Fibroblast of lung (primary cell): Measurements from ENCODE around the gene RGS18. TPM values are rescaled to one million over a fixed set of nuclear protein-coding genes. Genes with fewer than 3 reads are reported as not detected.

Experiments used
- DNase-seq, 2 donors: peaks; one replicate each; pipeline versions ENCODE4 v3.0.0 to v3.0.0-alpha.2; 2010; ENCODE audit warnings: low read depth in 2 of 2
- H2AFZ ChIP-seq: 2 replicates; pipeline ENCODE4 v1.5.1; 2012; ENCODE audit warnings: low read length, control low read depth, inconsistent platforms
- H3K27ac ChIP-seq: 2 replicates; pipeline ENCODE4 v1.5.1; 2011; ENCODE audit warnings: low read length, control low read depth; ENCODE audit not compliant: insufficient read depth
- H3K27me3 ChIP-seq: 2 replicates; pipeline ENCODE4 v1.5.1; 2011; ENCODE audit warnings: mild to moderate bottlenecking, low read length; ENCODE audit not compliant: control insufficient read depth, insufficient read depth
- H3K36me3 ChIP-seq: 2 replicates; pipeline ENCODE4 v1.5.1; 2011; ENCODE audit warnings: low read length; ENCODE audit not compliant: control insufficient read depth, insufficient read depth
- H3K4me1 ChIP-seq: 2 replicates; pipeline ENCODE4 v1.5.1; 2011; ENCODE audit warnings: low read length; ENCODE audit not compliant: control insufficient read depth, insufficient read depth; ENCODE audit errors: extremely low read depth
- H3K4me2 ChIP-seq: 2 replicates; pipeline ENCODE4 v1.5.1; 2011; ENCODE audit warnings: low read length, control low read depth; ENCODE audit not compliant: insufficient read depth; ENCODE audit errors: extremely low read depth
- H3K4me3 ChIP-seq, 4 experiments: fragments of 200-600 bp in 1 of 4; sonication (generic) in 1 of 4; replicated peaks in 1 of 4; 2 replicates each; pipeline ENCODE4 v1.5.1; 2011 to 2016; ENCODE audit warnings: low read length in 4 of 4, low read depth in 3 of 4, mild to moderate bottlenecking in 3 of 4, control low read depth in 2 of 4, inconsistent platforms in 1 of 4, mixed read lengths in 1 of 4; ENCODE audit not compliant: insufficient read depth in 1 of 4; ENCODE audit errors: control extremely low read depth in 1 of 4
- H3K79me2 ChIP-seq: 2 replicates; pipeline ENCODE4 v1.5.1; 2012; ENCODE audit warnings: mild to moderate bottlenecking, low read length, inconsistent platforms; ENCODE audit not compliant: control insufficient read depth, insufficient read depth
- H3K9ac ChIP-seq: 2 replicates; pipeline ENCODE4 v1.5.1; 2011; ENCODE audit warnings: mild to moderate bottlenecking, low read length, control low read depth; ENCODE audit not compliant: insufficient read depth
- H3K9me3 ChIP-seq: 2 replicates; pipeline ENCODE4 v1.5.1; 2012; ENCODE audit warnings: low read depth, low read length; ENCODE audit not compliant: control insufficient read depth, insufficient read depth
- H4K20me1 ChIP-seq: 2 replicates; pipeline ENCODE4 v1.5.1; 2011; ENCODE audit warnings: low read length; ENCODE audit not compliant: control insufficient read depth, insufficient read depth; ENCODE audit errors: extremely low read depth
- CTCF ChIP-seq, 2 donors: IDR thresholded peaks in 1 of 2; conservative IDR thresholded peaks in 1 of 2; 1 replicate in 1 of 2; 2 replicates in 1 of 2; pipeline ENCODE4 v1.5.1; 2011 to 2012; ENCODE audit warnings: low read length in 2 of 2, control low read depth in 1 of 2, inconsistent platforms in 1 of 2, low read depth in 1 of 2, mild to moderate bottlenecking in 1 of 2
- EZH2 ChIP-seq: IDR thresholded peaks from 2 replicates; pipeline ENCODE4 v1.5.1; 2012; ENCODE audit warnings: low read length, control low read depth, mild to moderate bottlenecking; ENCODE audit errors: missing control alignments
- polyA plus RNA-seq, 2 donors: library from polyadenylated mRNA; depleted of rRNA in 1 of 2; stranded (reverse) in 1 of 2; unstranded in 1 of 2; fragments of >200 nt; gene quantifications; 2 replicates each; pipeline ENCODE4 v1.2.1, GENCODE V29; 2011 to 2012; ENCODE audit warnings: missing spikeins in 1 of 2
- total RNA-seq: library from RNA; depleted of rRNA; stranded (reverse); fragments of >200 nt; gene quantifications from 2 replicates; pipeline ENCODE4 v1.2.1, GENCODE V29; 2014

RGS18 gene
- total and polyA plus RNA-seq, 2 donors (not counting 1 experiment from before 2014, with no cell fraction given) = 0.17 TPM; not detected in 1

- no peaks in the 10 kb centered on the region for H3K27me3 ChIP-seq
- H4K20me1 ChIP-seq = no peaks in the 10 kb centered on the region
- H2AFZ ChIP-seq = no peak overlapping the region
- H3K27ac ChIP-seq = no peak overlapping the region
- no peak overlapping the region for H3K9ac ChIP-seq
- no peaks in the 10 kb centered on the region for H3K79me2 ChIP-seq
- H3K36me3 ChIP-seq = no peaks in the 10 kb centered on the region
- H3K9me3 ChIP-seq = no peaks in the 10 kb centered on the region
- no peaks in the 10 kb centered on the region for H3K4me1 ChIP-seq
- no peak overlapping the region for H3K4me3 ChIP-seq
- DNase-seq = no peak
- no peak overlapping the region for H3K4me2 ChIP-seq
- no peak for TF ChIP-seq EZH2
These were observed 1.5 kb downstream of the RGS18 start for GRCh38 chr1:192159781-192160180.

DNA sequence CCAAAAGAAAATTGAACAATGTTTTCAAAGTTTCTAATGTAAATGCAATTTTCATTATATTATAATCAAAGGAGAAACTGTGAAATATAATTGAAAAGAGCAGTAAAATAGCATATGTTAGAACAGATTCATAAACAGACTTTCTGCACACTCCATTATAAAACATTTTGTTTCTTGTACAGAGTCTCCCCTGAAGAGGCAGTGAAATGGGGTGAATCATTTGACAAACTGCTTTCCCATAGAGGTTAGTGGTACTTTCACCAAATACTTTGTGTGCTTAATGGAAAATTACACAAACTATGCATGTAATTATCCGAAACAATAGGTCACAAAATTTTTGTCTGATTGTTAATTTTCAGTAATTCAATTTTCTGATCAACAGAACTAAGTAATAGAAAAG lies 1.9 kb downstream of the RGS18 start:
- peak in 1 of 2 donors; percentile 12 for DNase-seq
- H3K4me3 ChIP-seq = no peak overlapping the region
- no peak overlapping the region for H3K9ac ChIP-seq
- H3K4me1 ChIP-seq = no peaks in the 10 kb centered on the region
- no peaks in the 10 kb centered on the region for H3K36me3 ChIP-seq
- no peaks in the 10 kb centered on the region for H4K20me1 ChIP-seq
- H3K27me3 ChIP-seq = no peaks in the 10 kb centered on the region
- TF ChIP-seq CTCF (conservative IDR thresholded peaks at IDR 0.05 in 1 of 2, IDR thresholded peaks at IDR 0.05 in 1 of 2; ENCODE audit: low read depth in 1 of 2, low read length in 2 of 2) = no peak
- no peak for TF ChIP-seq EZH2
- H2AFZ ChIP-seq = no peak overlapping the region
- H3K4me2 ChIP-seq = no peak overlapping the region
- no peak overlapping the region for H3K27ac ChIP-seq
- no peaks in the 10 kb centered on the region for H3K9me3 ChIP-seq
- H3K79me2 ChIP-seq = no peaks in the 10 kb centered on the region

DNA sequence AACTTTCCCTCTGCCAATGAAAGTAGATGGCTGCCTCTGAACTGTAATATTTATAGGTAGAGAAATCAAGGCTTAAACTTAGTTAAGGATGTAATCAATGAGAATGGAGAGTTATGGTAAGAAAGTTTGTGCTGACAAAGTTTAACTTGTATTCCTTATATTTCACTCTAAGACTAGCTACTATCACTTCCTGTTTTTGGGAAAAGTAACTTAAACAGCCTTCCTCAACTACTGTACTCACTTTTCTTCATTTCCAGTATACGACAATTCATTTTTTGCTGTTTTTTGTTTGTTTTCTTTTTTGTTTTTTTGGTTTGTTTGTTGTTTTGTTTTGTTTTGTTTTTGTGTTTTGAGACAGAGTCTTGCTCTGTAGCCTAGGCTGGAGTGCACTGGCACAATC lies 3.7 kb downstream of the RGS18 start:
- H3K4me3 ChIP-seq = no peak overlapping the region
- TF ChIP-seq EZH2 (no peak), CTCF (conservative IDR thresholded peaks at IDR 0.05 in 1 of 2, IDR thresholded peaks at IDR 0.05 in 1 of 2; ENCODE audit: low read depth in 1 of 2, low read length in 2 of 2) (no peak)
- no peaks in the 10 kb centered on the region for H4K20me1 ChIP-seq
- no peak overlapping the region for H3K9ac ChIP-seq
- H3K4me2 ChIP-seq = no peak overlapping the region
- DNase-seq = no peak
- H3K79me2 ChIP-seq = no peaks in the 10 kb centered on the region
- H3K9me3 ChIP-seq = no peaks in the 10 kb centered on the region
- H3K4me1 ChIP-seq = no peaks in the 10 kb centered on the region
- no peak overlapping the region for H3K27ac ChIP-seq
- no peaks in the 10 kb centered on the region for H3K27me3 ChIP-seq
- no peaks in the 10 kb centered on the region for H3K36me3 ChIP-seq
- H2AFZ ChIP-seq = no peak overlapping the region
